NCI-H748 (cell line): ENCODE data around the gene RGP1.

Source experiments
- DNase-seq: peaks from one replicate; lab custom pipeline; 2025; ENCODE audit not compliant: unreplicated experiment; lab: John Stamatoyannopoulos, UW

Gene RGP1

GRCh38 chr9:35801328-35802128, 52.4 kb downstream of the RGP1 start:
- no peak for DNase-seq

- DNase-seq: no peak
These were observed 57.0 kb downstream of the RGP1 start for GRCh38 chr9:35806101-35806500.
